ENCODE data around the gene JAM3. TPM values are rescaled to one million over a fixed set of nuclear protein-coding genes. Genes with fewer than 3 reads are reported as not detected.

Gene JAM3
- total RNA-seq, 1 experiment from 2014 or later, result 36.5 TPM

GRCh38 chr11:134038897-134039470 lies 29.9 kb upstream of the JAM3 start:
- Histone ChIP-seq H4K5ac (ENCODE audit: insufficient read length, low read depth, low read length) (no peak overlapping the region), H3K9me3 (ENCODE audit: control insufficient read depth, low read depth, low read length) (no peaks in the 10 kb centered on the region), H3K79me1 (ENCODE audit: insufficient read depth, low read depth, low read length, poor library complexity, severe bottlenecking) (no peaks in the 10 kb centered on the region), H2AFZ (ENCODE audit: low read length) (no peak overlapping the region), H2BK5ac (ENCODE audit: insufficient read length, low read length) (no peak overlapping the region), H4K8ac (replicated peaks; ENCODE audit: insufficient read length, low read depth, low read length) (no peak overlapping the region), H3T11ph (ENCODE audit: low read length) (no peak overlapping the region), H2BK12ac (ENCODE audit: insufficient read length, low read depth, low read length) (no peak overlapping the region), H4K20me1 (ENCODE audit: control insufficient read depth, insufficient read depth, insufficient read length) (no peaks in the 10 kb centered on the region), H2BK20ac (ENCODE audit: low read depth, low read length, poor library complexity, severe bottlenecking) (no peak overlapping the region), H3K23me2 (ENCODE audit: insufficient read length, low read depth, low read length, poor library complexity, severe bottlenecking) (peaks cover 10% of the 10 kb centered on the region), H3K27me3 (ENCODE audit: insufficient read depth, low read length) (no peaks in the 10 kb centered on the region), H3K9ac (ENCODE audit: extremely low read depth, insufficient read length, low read length) (no peak overlapping the region), H3K4ac (ENCODE audit: low read depth, low read length) (no peak overlapping the region), H2AK5ac (ENCODE audit: insufficient read length, low read length) (no peak overlapping the region), H3K18ac (ENCODE audit: insufficient read length, low read depth, low read length) (no peak overlapping the region), H4K91ac (ENCODE audit: insufficient read length, low read depth, low read length) (no peak overlapping the region), H3K79me2 (ENCODE audit: insufficient read depth, low read length) (no peaks in the 10 kb centered on the region), H3K27ac (ENCODE audit: insufficient read length, low read depth, low read length) (no peak overlapping the region), H2BK120ac (ENCODE audit: low read depth, low read length, poor library complexity, severe bottlenecking) (no peak overlapping the region), H3K23ac (ENCODE audit: insufficient read length, low read depth, low read length) (no peak overlapping the region), H2BK15ac (ENCODE audit: low read depth, low read length) (no peak overlapping the region), H3K14ac (ENCODE audit: insufficient read depth, low read length) (no peak overlapping the region; the same call in 1 of the 2 replicates), H3K56ac (ENCODE audit: insufficient read length, low read depth, low read length) (no peak overlapping the region), H3K4me2 (ENCODE audit: insufficient read depth, insufficient read length, low read length) (no peak overlapping the region), H3K4me1 (ENCODE audit: insufficient read depth, low read length) (peaks cover 5% of the 10 kb centered on the region; the same call in 1 of the 2 replicates)
- WGBS (ENCODE audit: extremely low coverage, insufficient read length, low lambda C conversion rate), result no CpG with 5 or more reads among the region's 10 CpGs
- no peak for DNase-seq
- Mint-ChIP-seq H3K4me3 (peak overlapping the region; percentile 21 to 64; a peak in 4 of 5 replicates), H3K27me3 (ENCODE audit: low read depth) (peaks cover 3% of the 10 kb centered on the region), H3K36me3 (ENCODE audit: insufficient read depth in 1 of 3, low read depth in 3 of 3) (peaks cover 0 to 6% (median 2%) of the 10 kb centered on the region in 3 experiments; a peak in 5 of 7 replicates), H3K9me3 (no peaks in the 10 kb centered on the region), H3K27ac (no peak overlapping the region), H3K4me1 (peaks cover 24 to 39% of the 10 kb centered on the region in 2 experiments)
- no peak for TF ChIP-seq CTCF (conservative IDR thresholded peaks at IDR 0.05)

All from H9 (cell line).